HCT116 (cell line): Measurements from ENCODE around the gene SERPINC1. TPM values are rescaled to one million over a fixed set of nuclear protein-coding genes. Genes with fewer than 3 reads are reported as not detected.

ENCODE experiments used
- ATAC-seq: fragments of 200-7000 bp; cut with Tn5 transposase; 2 replicates; pipeline ENCODE4 v1.9.1; 2020; ENCODE audit warnings: mild to moderate bottlenecking, moderate library complexity
- BruUV-seq: library from RNA; stranded (reverse); fragments of 400-500 nt; replicated peaks from 2 replicates; lab custom pipeline; 2021; lab: Mats Ljungman, UMichigan
- CTCF ChIA-PET: fragments of 300-600 bp; sonication (Branson Sonifier 250); formaldehyde crosslinking; loops from one replicate; lab custom pipeline; 2021; ENCODE audit warnings: antibody characterized with exemption; lab: Charles Lee
- POLR2A ChIA-PET: fragments of 300-600, 350-600 bp; sonication (Branson Sonifier 250); formaldehyde crosslinking; loops from one replicate; lab custom pipeline; 2021; ENCODE audit warnings: antibody characterized with exemption; lab: Charles Lee
- RAD21 ChIA-PET, 2 experiments: fragments of 300-600 bp; sonication (Branson Sonifier 250); formaldehyde crosslinking; loops; one replicate each; lab custom pipeline; 2023; ENCODE audit warnings: low total read pairs in 2 of 2; ENCODE audit not compliant: uncharacterized antibody in 2 of 2, unreplicated experiment in 2 of 2, low non-redundant PET in 1 of 2; lab: Charles Lee
- DNase-seq: peaks from one replicate; pipeline ENCODE4 v3.0.0-alpha.2; 2010; ENCODE audit warnings: low read depth, low spot score
- H2AFZ ChIP-seq: fragments of 200-600 bp; shearing (Covaris generic), sonication (generic); 2 replicates; pipeline ENCODE4 v1.6.1; 2017; ENCODE audit warnings: low read depth, mixed run types, mixed read lengths, antibody characterized with exemption, low read length; ENCODE audit not compliant: poor library complexity, severe bottlenecking
- H3K27ac ChIP-seq: 2 replicates; pipeline ENCODE4 v1.5.1; 2012; ENCODE audit warnings: low read depth, low read length
- H3K27me3 ChIP-seq: fragments of 200-600 bp; sonication (generic); 2 replicates; pipeline ENCODE4 v1.6.1; 2016; ENCODE audit warnings: mixed run types, low read length, mixed read lengths; ENCODE audit not compliant: insufficient read depth
- H3K36me3 ChIP-seq, 2 experiments: fragments of 200-500 bp in 1 of 2; fragments of 200-600 bp in 1 of 2; sonication (Bioruptor generic) in 1 of 2; sonication (generic) in 1 of 2; 2 replicates each; pipeline versions ENCODE4 v1.5.1 to v1.6.1; 2014 to 2016; ENCODE audit warnings: low read length in 2 of 2, inconsistent platforms in 1 of 2, mixed read lengths in 1 of 2, mixed run types in 1 of 2; ENCODE audit not compliant: insufficient read depth in 2 of 2, control insufficient read depth in 1 of 2
- H3K4me1 ChIP-seq, 2 experiments: fragments of 200-600 bp in 1 of 2; sonication (generic) in 1 of 2; 2 replicates each; pipeline versions ENCODE4 v1.5.1 to v1.6.1; 2012 to 2017; ENCODE audit warnings: low read length in 2 of 2, inconsistent platforms in 1 of 2, mild to moderate bottlenecking in 1 of 2, mixed read lengths in 1 of 2, mixed run types in 1 of 2, moderate library complexity in 1 of 2; ENCODE audit not compliant: insufficient read depth in 2 of 2, control insufficient read depth in 1 of 2
- H3K4me2 ChIP-seq: fragments of 200-600 bp; sonication (generic); 2 replicates; pipeline ENCODE4 v1.6.1; 2017; ENCODE audit warnings: mixed run types, low read length, mixed read lengths
- H3K4me3 ChIP-seq, 2 experiments: fragments of 200-600 bp in 1 of 2; sonication (generic) in 1 of 2; replicated peaks in 1 of 2; 2 replicates each; pipeline ENCODE4 v1.5.1; 2011 to 2016; ENCODE audit warnings: low read length in 2 of 2, control low read depth in 1 of 2, low read depth in 1 of 2, mild to moderate bottlenecking in 1 of 2, mixed read lengths in 1 of 2, mixed run types in 1 of 2
- H3K79me2 ChIP-seq: fragments of 200-600 bp; sonication (generic); 2 replicates; pipeline ENCODE4 v1.6.1; 2017; ENCODE audit warnings: mild to moderate bottlenecking, mixed run types, low read length, moderate library complexity, mixed read lengths; ENCODE audit not compliant: insufficient read depth
- H3K9ac ChIP-seq: fragments of 200-600 bp; sonication (generic); 2 replicates; pipeline ENCODE4 v1.6.1; 2016; ENCODE audit warnings: low read length, mixed read lengths
- H3K9me2 ChIP-seq: fragments of 200-600 bp; sonication (generic), shearing (Covaris generic); 2 replicates; pipeline ENCODE4 v1.6.1; 2017; ENCODE audit warnings: mixed run types, mild to moderate bottlenecking, moderate library complexity; ENCODE audit not compliant: insufficient read depth
- H3K9me3 ChIP-seq, 2 experiments: fragments of 200-500 bp in 1 of 2; fragments of 200-600 bp in 1 of 2; sonication (Bioruptor generic) in 1 of 2; sonication (generic) in 1 of 2; 2 replicates each; pipeline ENCODE4 v1.6.1; 2014 to 2017; ENCODE audit warnings: low read length in 2 of 2, mixed read lengths in 2 of 2, inconsistent platforms in 1 of 2, low read depth in 1 of 2, mild to moderate bottlenecking in 1 of 2, mixed run types in 1 of 2, moderate library complexity in 1 of 2; ENCODE audit not compliant: control insufficient read depth in 1 of 2, insufficient read depth in 1 of 2
- H4K20me1 ChIP-seq: fragments of 200-600 bp; sonication (generic), shearing (Covaris generic); 2 replicates; pipeline ENCODE4 v1.6.1; 2017; ENCODE audit warnings: mixed run types, mild to moderate bottlenecking, moderate library complexity; ENCODE audit not compliant: insufficient read depth
- CEBPB ChIP-seq: IDR thresholded peaks from 2 replicates; pipeline ENCODE4 v1.6.1; 2012; ENCODE audit warnings: low read depth
- CTCF ChIP-seq, 3 experiments: fragments of 200-600 bp in 1 of 3; sonication (generic) in 1 of 3; IDR thresholded peaks in 2 of 3; conservative IDR thresholded peaks in 1 of 3; 2 replicates each; pipeline ENCODE4 v1.5.1; 2012 to 2017; ENCODE audit warnings: low read depth in 2 of 3, low read length in 2 of 3, antibody characterized with exemption in 1 of 3, borderline replicate concordance in 1 of 3, control low read depth in 1 of 3, mild to moderate bottlenecking in 1 of 3, mixed read lengths in 1 of 3, mixed run types in 1 of 3, moderate library complexity in 1 of 3; ENCODE audit not compliant: insufficient read depth in 1 of 3
- EGR1 ChIP-seq: IDR thresholded peaks from 2 replicates; pipeline ENCODE4 v1.6.1; 2012; ENCODE audit warnings: low read depth
- ELF1 ChIP-seq: IDR thresholded peaks from 2 replicates; pipeline ENCODE4 v1.6.1; 2012; ENCODE audit warnings: low read depth, borderline replicate concordance
- EZH2 ChIP-seq: fragments of 200-600 bp; sonication (generic); IDR thresholded peaks from 2 replicates; pipeline ENCODE4 v1.6.1; 2017; ENCODE audit warnings: antibody characterized with exemption, mixed run types
- EZH2phosphoT487 ChIP-seq: fragments of 200-600 bp; IDR thresholded peaks from 2 replicates; pipeline ENCODE4 v1.6.1; 2018; ENCODE audit warnings: antibody characterized with exemption, borderline replicate concordance
- FOSL1 ChIP-seq: IDR thresholded peaks from 2 replicates; pipeline ENCODE4 v1.6.1; 2012; ENCODE audit warnings: low read depth
- POLR2AphosphoS5 ChIP-seq: IDR thresholded peaks from 2 replicates; pipeline ENCODE4 v1.6.1; 2011; ENCODE audit warnings: mild to moderate bottlenecking, low read depth, low read length, moderate library complexity
- REST ChIP-seq: IDR thresholded peaks from 2 replicates; pipeline ENCODE4 v1.6.1; 2012; ENCODE audit warnings: low read depth
- SIN3A ChIP-seq: IDR thresholded peaks from 2 replicates; pipeline ENCODE4 v1.6.1; 2012; ENCODE audit warnings: low read depth
- SP1 ChIP-seq: IDR thresholded peaks from 2 replicates; pipeline ENCODE4 v1.6.1; 2012; ENCODE audit warnings: low read depth
- TCF7L2 ChIP-seq: IDR thresholded peaks from 2 replicates; pipeline ENCODE4 v1.7.0; 2011; ENCODE audit warnings: borderline replicate concordance, inconsistent platforms; ENCODE audit not compliant: insufficient read depth, insufficient read length; ENCODE audit errors: extremely low read depth
- YY1 ChIP-seq: IDR thresholded peaks from 2 replicates; pipeline ENCODE4 v1.6.1; 2011; ENCODE audit warnings: low read length, low read depth, moderate library complexity, mild to moderate bottlenecking; ENCODE audit not compliant: insufficient replicate concordance; ENCODE audit errors: extremely low read depth
- ZBTB33 ChIP-seq: IDR thresholded peaks from 2 replicates; pipeline ENCODE4 v1.6.1; 2011; ENCODE audit warnings: mild to moderate bottlenecking, low read length, moderate library complexity; ENCODE audit not compliant: insufficient replicate concordance; ENCODE audit errors: extremely low read depth
- intact Hi-C: fragments of 100-400 bp; cut with micrococcal nuclease; formaldehyde crosslinking; loops from 2 replicates; pipeline ENCODE4 v1.10.0; 2022
- total RNA-seq: library from RNA; stranded (reverse); gene quantifications from one replicate; pipeline ENCODE4 v1.2.1, GENCODE V29; 2021; ENCODE audit not compliant: unreplicated experiment

The SERPINC1 gene
- total RNA-seq, 1 experiment from 2014 or later: 0.61 TPM

GRCh38 chr1:173946380-173946921, 29.3 kb upstream of the SERPINC1 start (continued):
- no peak for TF ChIP-seq REST
- TF ChIP-seq CEBPB: no peak
- TF ChIP-seq, all 23 proteins: peak for 0

GRCh38 chr1:173937062-173937461, 19.9 kb upstream of the SERPINC1 start:
- TF ChIP-seq ZBTB33 (no peak), EGR1 (no peak), YY1 (no peak), CTCF (IDR thresholded peaks at IDR 0.05 in 2 of 3, conservative IDR thresholded peaks at IDR 0.05 in 1 of 3; ENCODE audit: borderline replicate concordance in 1 of 3, insufficient read depth in 1 of 3, low read depth in 2 of 3, low read length in 2 of 3) (no peak), EZH2phosphoT487 (no peak), SP1 (no peak), POLR2AphosphoS5 (no peak), CEBPB (no peak), ELF1 (no peak), SIN3A (no peak), EZH2 (no peak), FOSL1 (no peak), TCF7L2 (no peak)
- no peaks in the 10 kb centered on the region for H4K20me1 ChIP-seq
- H3K4me1 ChIP-seq: no peaks in the 10 kb centered on the region
- no peak overlapping the region for H3K9ac ChIP-seq
- peaks cover 21 to 29% of the 10 kb centered on the region in 2 experiments; a peak in 3 of 4 replicates for H3K36me3 ChIP-seq
- ChIA-PET CTCF (interaction anchor here (0.6 kb wide), 1 partner anchor 823 kb away, joined by 3 read pairs; no protein-coding TSS in a partner anchor), RAD21 (no interaction called here), POLR2A (no interaction called here)
- ATAC-seq (no peak), DNase-seq (no peak)
- no peaks in the 10 kb centered on the region for H3K9me3 ChIP-seq
- H3K9me2 ChIP-seq: no peaks in the 10 kb centered on the region
- H3K27ac ChIP-seq: no peak overlapping the region
- H3K27me3 ChIP-seq: no peaks in the 10 kb centered on the region
- BruUV-seq: no TSS peak
- H3K79me2 ChIP-seq: no peaks in the 10 kb centered on the region
- no peak overlapping the region for H3K4me3 ChIP-seq
- intact Hi-C loops: no loop called here
- H2AFZ ChIP-seq: no peak overlapping the region
- no peak overlapping the region for H3K4me2 ChIP-seq
